GM19328 (cell line): ENCODE data around the gene STARD5.

Source experiments
- ATAC-seq: cut with Tn5 transposase; IDR thresholded peaks from one replicate; pipeline ENCODE4 v1.9.1; 2021; ENCODE audit warnings: mild to moderate bottlenecking, moderate library complexity; ENCODE audit not compliant: unreplicated experiment

STARD5 gene

GRCh38 chr15:81261172-81261811, 62.6 kb downstream of the STARD5 start:
- ATAC-seq: no peak

- ATAC-seq: no peak
Measured at GRCh38 chr15:81259760-81260298, 64.1 kb downstream of the STARD5 start.
